Hepatocyte (in vitro differentiated cells): ENCODE measurements around the gene ALKBH1.
A peak's percentile ranks its signal among the peaks of the same experiment; 100 is the strongest.

Experiments used
- CTCF ChIP-seq: fragments of 200-600 bp; sonication (generic); IDR thresholded peaks from 2 replicates; pipeline ENCODE4 v1.5.1; 2016; ENCODE audit warnings: antibody characterized with exemption, mild to moderate bottlenecking; ENCODE audit not compliant: poor library complexity
- EZH2 ChIP-seq: fragments of 200-600 bp; sonication (generic); IDR thresholded peaks from 2 replicates; pipeline ENCODE4 v1.6.1; 2016; ENCODE audit warnings: antibody characterized with exemption, mild to moderate bottlenecking, borderline replicate concordance

GRCh38 chr14:77707355-77707723 is 484 bp downstream of the ALKBH1 start:
- peak; percentile 52 for TF ChIP-seq CTCF
- no peak for TF ChIP-seq EZH2
